ENCODE data around the gene TXNL4A.

- TF ChIP-seq, protein P1, sequence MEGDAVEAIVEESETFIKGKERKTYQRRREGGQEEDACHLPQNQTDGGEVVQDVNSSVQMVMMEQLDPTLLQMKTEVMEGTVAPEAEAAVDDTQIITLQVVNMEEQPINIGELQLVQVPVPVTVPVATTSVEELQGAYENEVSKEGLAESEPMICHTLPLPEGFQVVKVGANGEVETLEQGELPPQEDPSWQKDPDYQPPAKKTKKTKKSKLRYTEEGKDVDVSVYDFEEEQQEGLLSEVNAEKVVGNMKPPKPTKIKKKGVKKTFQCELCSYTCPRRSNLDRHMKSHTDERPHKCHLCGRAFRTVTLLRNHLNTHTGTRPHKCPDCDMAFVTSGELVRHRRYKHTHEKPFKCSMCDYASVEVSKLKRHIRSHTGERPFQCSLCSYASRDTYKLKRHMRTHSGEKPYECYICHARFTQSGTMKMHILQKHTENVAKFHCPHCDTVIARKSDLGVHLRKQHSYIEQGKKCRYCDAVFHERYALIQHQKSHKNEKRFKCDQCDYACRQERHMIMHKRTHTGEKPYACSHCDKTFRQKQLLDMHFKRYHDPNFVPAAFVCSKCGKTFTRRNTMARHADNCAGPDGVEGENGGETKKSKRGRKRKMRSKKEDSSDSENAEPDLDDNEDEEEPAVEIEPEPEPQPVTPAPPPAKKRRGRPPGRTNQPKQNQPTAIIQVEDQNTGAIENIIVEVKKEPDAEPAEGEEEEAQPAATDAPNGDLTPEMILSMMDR (IDR thresholded peaks at IDR 0.05; ENCODE audit: low read depth, low read length, missing input control), result no peak
- TF ChIP-seq ATF3 (IDR thresholded peaks at IDR 0.05) (no peak), GABPA (IDR thresholded peaks at IDR 0.05 in 1 of 2, conservative IDR thresholded peaks at IDR 0.05 in 1 of 2) (no peak), EGR1 (IDR thresholded peaks at IDR 0.05; ENCODE audit: low read depth in 2 of 2) (no peak), JUND (IDR thresholded peaks at IDR 0.05) (no peak), YY1 (IDR thresholded peaks at IDR 0.05) (no peak), TAF1 (conservative IDR thresholded peaks at IDR 0.05) (no peak), REST (IDR thresholded peaks at IDR 0.05) (no peak), NR2F2 (IDR thresholded peaks at IDR 0.05) (no peak), RAD21 (IDR thresholded peaks at IDR 0.05) (no peak), HNF4A (conservative IDR thresholded peaks at IDR 0.05) (no peak), SP1 (IDR thresholded peaks at IDR 0.05) (no peak)
- TF ChIP-seq, protein P2, sequence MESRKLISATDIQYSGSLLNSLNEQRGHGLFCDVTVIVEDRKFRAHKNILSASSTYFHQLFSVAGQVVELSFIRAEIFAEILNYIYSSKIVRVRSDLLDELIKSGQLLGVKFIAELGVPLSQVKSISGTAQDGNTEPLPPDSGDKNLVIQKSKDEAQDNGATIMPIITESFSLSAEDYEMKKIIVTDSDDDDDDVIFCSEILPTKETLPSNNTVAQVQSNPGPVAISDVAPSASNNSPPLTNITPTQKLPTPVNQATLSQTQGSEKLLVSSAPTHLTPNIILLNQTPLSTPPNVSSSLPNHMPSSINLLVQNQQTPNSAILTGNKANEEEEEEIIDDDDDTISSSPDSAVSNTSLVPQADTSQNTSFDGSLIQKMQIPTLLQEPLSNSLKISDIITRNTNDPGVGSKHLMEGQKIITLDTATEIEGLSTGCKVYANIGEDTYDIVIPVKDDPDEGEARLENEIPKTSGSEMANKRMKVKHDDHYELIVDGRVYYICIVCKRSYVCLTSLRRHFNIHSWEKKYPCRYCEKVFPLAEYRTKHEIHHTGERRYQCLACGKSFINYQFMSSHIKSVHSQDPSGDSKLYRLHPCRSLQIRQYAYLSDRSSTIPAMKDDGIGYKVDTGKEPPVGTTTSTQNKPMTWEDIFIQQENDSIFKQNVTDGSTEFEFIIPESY (IDR thresholded peaks at IDR 0.05), result no peak
- TF ChIP-seq, protein P3, sequence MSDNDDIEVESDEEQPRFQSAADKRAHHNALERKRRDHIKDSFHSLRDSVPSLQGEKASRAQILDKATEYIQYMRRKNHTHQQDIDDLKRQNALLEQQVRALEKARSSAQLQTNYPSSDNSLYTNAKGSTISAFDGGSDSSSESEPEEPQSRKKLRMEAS (IDR thresholded peaks at IDR 0.05), result no peak
Measured at GRCh38 chr18:79926715-79927606, 61.4 kb downstream of the TXNL4A start.

All from liver (tissue), 3 donors.